Measurements from ENCODE around the gene PCDHGB1.
A peak's percentile ranks its signal among the peaks of the same experiment; 100 is the strongest.
"Not testable (repeated sequence)": the region's sequence is repeated elsewhere in the genome, so short reads cannot be mapped to it uniquely, and the experiment has no call there.

PCDHGB1 gene

DNA sequence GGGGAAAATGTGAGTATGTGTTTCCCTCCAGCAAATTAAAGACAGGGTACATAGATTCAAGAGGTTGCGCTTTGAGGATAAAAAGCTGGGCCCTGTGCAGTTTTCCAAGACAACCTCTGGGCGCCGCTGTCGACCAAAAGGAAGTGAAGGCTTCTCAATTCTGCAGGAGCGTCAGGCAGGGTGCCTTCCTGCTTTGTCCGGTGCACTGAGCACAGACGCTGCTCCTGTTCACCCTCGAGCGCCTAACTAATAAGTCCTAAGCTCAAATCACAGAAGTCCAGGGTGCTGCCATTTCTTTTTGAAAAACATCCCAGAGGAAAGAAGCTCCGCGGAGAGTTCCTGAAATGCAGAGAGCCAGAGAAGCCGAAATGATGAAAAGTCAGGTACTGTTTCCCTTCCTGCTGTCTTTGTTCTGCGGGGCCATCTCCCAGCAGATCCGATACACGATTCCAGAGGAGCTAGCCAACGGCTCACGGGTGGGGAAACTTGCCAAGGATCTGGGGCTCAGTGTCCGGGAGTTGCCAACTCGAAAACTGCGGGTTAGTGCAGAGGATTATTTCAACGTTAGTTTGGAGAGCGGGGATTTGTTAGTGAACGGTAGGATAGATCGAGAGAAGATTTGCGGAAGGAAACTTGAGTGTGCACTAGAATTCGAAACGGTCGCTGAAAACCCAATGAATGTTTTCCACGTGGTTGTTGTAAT, at the start of gene PCDHGB1:
Gene PCDHGB1 (plus strand): TSS at position 183 of the 703 bp plus-strand sequence. CDS start 162 bp downstream, at position 345.
- no peak for DNase-seq (ENCODE audit: low read depth)

DNA sequence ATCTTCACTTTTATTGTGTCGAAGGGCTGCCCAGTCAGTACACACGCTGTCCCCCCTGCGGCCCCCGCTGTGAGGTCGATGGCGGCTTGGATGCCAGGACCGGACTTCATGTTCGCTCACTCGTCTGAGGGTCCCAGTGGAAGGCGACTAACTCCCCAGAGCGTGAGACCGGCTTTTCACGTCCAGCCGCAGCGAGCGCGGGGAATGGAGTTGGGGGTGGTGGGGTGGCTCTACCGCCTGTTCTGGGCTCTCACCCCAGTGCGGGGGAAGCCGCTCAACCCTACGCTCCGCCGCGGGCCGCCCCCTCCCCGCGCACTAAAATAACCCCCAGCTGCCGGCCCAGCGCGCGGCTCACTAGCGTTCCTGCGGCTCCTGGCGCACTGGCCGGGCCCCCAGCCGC, 46.1 kb upstream of the PCDHGB1 start, which contains the start of gene SLC25A2:
Gene SLC25A2 (minus strand): TSS at position 294 of the 400 bp plus-strand sequence. CDS start 184 bp downstream, at position 110.
- DNase-seq (ENCODE audit: low read depth): no peak

DNA sequence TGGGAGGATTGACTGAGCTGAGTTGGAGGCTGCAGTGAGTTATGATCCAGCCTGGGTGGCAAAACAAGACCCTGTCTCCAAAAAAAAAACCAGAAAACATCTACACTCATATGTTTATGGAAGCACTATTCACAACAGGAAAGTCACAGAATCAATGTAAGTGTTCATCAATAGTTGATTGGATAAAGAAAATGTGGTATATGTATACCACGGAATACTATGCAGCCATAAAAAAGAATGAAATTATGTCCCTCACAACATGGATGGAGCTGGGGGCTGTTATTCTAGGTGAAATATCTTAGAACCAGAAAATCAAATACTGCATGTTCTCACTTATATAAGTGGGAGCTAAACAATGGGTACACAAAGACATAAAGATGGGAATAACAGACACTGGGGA, 43.3 kb upstream of the PCDHGB1 start:
- no peak for DNase-seq (ENCODE audit: low read depth)

DNA sequence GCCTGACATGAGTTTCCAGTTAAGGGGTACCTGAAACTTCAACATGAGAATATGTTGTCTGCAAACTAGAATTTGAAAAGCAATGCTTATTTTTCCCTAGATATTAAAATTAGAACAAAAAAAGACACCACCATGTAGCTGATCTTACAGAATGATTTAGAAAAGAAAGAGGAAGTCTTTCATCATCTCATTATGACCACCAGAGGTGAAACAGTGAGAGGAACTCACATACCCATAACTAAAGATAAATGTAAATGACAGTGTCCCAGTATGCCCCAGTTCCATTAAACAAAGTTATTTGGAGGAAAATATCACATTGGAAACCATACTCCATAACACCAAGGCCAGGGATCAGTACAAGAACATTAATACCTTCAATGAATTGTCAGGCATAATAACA, 36.2 kb upstream of the PCDHGB1 start:
- DNase-seq (ENCODE audit: low read depth): no peak

DNA sequence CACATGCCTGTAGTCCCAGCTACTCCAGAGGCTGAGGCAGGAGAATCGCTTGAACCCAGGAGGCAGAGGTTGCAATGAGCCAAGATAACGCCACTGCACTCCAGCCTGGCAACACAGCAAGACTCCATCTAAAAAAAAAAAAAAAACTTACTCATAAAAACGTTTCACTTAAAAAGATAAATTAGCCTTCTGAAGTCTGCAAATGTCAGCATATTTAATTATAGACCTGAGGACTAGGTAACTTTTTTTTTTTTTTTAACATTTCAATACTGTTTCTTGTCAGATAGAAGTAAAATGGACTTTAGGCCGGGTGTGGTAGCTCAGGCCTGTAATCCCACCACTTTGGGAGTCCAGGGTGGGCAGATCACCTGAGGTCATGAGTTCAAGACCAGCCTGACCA, 32.9 kb upstream of the PCDHGB1 start:
- DNase-seq (ENCODE audit: low read depth): not testable (repeated sequence)

DNA sequence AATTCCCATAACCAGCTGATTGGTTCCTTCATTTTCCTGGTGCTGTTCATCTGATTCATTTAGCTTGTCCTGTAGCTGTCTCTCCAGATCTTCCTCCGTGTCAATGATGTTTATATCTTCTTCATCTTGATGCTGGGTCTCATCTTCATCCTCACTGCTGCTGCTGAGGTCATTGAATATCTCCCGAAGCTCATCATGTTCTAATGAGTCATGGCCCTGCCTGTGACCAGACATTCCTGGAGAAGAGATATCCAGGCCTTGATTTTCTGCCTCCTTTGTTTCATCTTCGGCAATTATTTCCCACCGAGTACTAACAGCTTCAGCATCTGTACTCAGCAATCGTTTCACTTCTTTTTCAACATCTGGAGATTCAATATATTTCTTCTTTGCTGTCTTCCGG, 30.7 kb upstream of the PCDHGB1 start:
- no peak for DNase-seq (ENCODE audit: low read depth)

DNA sequence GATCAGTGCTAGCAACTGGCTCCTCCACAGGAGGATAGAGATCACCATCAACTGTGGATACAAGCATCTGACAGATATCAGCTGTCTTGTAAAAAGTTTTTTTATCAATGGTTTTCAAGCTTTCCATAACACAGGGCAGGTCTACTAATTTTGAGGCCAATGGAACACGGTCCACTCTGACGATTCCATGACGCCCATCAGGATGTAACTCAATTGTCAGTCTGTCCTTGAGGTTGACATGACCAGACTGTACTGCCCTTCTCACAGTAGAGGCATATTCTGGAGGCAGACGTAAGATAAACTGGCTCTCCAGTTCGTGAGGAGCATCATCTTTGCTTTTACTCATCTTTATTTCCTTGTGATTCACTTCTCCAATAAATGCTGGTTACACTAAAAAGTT, 30.2 kb upstream of the PCDHGB1 start:
- DNase-seq (ENCODE audit: low read depth): no peak

DNA sequence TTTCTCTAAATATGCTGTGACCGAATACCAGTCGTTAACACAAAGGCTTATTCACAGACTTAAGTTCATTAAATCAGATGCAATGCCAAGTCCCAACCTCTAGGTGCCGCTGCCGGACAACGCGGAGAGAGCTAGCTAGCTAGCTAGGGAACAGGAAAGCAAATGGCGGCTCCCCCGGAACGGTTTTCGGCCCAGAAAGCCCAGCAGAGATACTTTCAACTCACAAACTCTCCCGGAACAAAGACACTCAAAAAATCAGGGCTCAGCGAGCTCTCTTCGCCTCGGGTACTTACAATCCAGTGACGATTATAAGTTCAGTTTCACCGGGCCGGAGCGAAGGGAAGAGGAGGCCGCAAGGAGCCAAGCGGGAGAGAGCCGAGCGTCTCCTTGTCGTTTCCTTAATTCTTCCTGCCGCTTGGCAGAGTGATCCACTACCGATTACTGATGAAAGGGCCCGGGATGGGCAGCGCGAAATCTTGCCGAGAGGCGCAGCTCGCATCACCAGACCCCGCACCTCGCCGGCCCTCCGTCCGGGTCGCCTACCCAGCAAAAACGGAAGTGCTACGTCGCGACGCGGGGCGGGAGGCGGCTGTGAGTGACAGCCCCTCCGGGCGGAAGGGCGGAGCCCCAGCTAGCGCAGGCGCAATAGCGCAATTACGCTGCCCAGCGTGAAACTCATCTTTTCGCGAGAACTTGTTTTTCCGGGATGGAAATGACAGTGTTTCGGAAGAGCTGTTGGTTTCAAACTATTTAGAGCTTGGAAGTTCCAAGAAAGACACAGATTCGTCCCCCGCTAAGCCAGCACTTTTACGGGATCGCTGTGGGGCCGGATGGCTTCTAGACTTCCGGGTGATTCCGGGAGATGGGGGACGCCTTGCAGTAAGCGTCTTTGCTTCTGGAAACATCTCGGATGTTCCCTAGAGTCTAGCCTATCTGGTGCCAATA, 29.4 kb upstream of the PCDHGB1 start, which contains the start of gene TAF7:
Gene TAF7 (minus strand): TSS at position 560 of the 945 bp plus-strand sequence. CDS start 740 bp downstream, outside the sequence.
- DNase-seq (ENCODE audit: low read depth): peak; percentile 76

DNA sequence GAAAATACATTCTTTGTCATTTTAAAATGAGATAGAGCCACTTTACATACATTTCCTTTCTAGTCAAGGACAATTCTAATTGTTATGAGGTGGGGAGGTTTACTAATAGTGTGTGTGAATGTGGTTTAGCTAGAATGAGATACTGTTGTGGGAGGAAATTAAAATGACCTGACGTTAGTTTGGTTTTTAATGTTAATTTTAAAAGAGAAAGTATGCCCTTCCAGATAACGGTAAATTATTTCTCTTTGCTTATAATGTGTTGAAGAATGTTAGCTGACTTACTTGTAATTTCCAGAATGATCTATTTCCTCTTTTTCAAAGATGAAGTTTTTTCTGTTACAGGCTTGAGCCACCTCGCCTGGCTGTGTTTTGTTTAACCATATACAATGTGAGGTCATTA, 27.6 kb upstream of the PCDHGB1 start:
- DNase-seq (ENCODE audit: low read depth): no peak

DNA sequence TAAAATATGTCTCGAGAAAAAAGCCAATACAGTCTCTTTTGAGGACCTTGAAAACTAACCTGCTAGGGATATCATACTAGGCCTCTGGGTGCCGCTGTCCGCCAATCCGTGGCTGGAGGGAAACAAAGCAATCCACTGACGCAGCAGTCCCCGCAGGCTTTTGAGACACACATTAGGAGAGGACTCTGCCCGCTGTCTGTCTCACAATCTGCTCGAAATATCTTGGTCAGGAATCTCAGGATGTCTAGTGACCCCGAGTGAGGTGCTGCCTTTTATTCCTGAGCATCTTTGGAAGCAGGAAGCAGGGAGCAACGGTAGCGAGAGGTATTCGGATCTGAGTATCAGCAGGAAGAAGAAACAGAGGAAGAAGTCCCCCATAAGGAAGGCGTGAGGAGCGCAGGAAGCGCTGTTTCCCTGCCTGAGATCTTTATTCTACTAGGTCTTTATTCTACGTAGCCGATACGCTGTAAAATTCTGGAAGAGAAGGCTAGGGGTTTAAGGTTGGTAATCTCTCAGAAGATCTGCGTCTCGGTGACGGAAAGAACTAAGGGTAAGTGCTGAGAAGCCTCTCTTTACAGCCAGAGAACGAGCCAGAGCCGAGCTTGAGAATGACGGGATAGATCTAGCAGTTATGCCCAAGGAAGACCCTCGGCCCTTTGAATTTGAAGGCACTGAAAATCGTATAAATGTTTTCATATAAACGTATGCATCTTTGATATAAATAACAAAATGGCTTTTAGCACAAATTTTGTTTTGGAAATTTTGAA, 23.6 kb upstream of the PCDHGB1 start:
- no peak for DNase-seq (ENCODE audit: low read depth)

DNA sequence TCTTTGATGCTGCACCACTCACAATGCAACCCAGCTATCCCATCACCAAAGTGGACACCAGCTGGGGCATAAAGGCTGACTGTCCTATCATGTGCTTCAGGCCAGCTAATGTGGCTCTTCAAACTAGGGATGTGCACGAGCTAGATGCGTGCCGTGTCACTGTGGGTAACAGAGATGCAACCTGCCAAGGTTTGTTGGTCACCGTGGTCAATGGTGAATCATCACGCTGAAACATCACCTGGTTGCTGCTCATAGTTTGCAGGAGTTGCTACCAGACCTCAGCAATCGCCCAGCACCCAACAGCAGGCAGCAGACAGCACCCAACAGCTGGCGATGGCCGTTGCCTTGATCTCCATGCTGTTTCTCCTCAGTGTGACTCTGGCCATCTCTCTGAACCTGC, 21.7 kb upstream of the PCDHGB1 start:
- DNase-seq (ENCODE audit: low read depth): no peak

DNA sequence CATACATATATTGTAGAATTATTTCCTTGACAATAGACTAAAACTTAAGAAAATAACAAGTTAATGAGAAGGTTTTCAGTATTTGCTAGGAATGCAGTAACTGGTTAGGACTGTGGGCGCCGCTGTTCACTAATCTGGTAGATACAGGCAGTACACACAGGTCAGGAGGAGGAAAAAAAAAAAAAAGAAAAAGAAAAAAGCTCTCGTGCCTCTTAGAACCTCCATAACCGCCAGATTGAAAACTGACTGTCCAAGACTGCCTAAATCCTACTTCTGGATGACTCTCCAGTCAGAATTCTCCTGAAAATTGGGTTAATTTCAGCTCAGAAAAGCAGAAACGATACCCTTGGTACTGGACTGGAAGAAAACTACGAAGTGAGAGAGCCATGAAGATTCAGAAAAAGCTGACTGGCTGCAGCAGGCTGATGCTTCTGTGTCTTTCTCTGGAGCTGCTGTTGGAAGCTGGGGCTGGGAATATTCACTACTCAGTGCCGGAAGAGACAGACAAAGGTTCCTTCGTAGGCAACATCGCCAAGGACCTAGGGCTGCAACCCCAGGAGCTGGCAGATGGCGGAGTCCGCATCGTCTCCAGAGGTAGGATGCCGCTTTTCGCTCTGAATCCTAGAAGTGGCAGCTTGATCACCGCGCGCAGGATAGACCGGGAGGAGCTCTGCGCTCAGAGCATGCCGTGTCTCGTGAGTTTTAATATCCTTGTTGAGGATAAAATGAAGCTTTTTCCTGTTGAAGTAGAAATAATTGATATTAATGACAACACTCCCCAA, 19.4 kb upstream of the PCDHGB1 start, which contains the start of gene PCDHGA1:
Gene PCDHGA1 (plus strand): TSS at position 216 of the 782 bp plus-strand sequence.
- no peak for DNase-seq (ENCODE audit: low read depth)

DNA sequence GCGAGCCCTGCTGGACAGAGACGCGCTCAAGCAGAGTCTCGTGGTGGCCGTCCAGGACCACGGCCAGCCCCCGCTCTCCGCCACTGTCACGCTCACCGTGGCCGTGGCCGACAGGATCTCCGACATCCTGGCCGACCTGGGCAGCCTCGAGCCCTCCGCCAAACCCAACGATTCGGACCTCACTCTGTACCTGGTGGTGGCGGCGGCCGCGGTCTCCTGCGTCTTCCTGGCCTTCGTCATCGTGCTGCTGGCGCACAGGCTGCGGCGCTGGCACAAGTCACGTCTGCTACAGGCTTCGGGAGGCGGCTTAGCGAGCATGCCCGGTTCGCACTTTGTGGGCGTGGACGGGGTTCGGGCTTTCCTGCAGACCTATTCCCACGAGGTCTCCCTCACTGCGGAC, 17.3 kb upstream of the PCDHGB1 start:
- not testable (repeated sequence) for DNase-seq (ENCODE audit: low read depth)

DNA sequence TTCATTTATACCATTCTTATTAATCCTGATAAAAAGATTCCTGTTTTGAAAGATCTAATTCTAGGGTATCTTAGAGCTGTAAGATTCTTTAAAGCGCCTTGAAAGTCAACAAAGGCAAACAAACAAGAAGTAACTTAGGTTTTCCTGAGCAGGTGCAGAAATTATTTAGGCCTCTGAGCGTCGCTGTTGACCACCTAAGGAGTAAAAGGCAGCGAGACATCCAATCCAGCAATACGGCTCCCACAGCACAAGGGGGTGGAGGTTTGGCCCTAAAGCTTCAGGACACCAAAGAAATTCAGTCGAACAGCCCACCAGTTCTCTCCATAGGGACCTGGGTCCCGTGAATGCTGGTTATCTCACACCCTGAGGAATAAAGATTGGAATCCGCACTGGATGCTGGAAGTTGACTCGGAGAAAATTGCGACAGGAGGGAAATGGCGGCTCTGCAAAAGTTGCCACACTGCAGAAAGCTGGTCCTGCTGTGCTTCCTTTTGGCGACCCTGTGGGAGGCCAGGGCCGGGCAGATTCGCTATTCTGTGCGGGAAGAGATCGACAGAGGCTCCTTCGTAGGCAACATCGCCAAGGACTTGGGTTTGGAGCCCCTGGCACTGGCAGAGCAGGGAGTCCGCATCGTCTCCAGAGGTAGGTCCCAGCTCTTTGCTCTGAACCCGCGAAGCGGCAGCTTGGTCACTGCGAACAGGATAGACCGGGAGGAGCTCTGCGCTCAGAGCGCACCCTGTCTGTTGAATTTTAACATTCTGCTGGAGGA, 11.2 kb upstream of the PCDHGB1 start, which contains the start of gene PCDHGA2:
Gene PCDHGA2 (plus strand): TSS at position 223 of the 769 bp plus-strand sequence.
- DNase-seq (ENCODE audit: low read depth): no peak

DNA sequence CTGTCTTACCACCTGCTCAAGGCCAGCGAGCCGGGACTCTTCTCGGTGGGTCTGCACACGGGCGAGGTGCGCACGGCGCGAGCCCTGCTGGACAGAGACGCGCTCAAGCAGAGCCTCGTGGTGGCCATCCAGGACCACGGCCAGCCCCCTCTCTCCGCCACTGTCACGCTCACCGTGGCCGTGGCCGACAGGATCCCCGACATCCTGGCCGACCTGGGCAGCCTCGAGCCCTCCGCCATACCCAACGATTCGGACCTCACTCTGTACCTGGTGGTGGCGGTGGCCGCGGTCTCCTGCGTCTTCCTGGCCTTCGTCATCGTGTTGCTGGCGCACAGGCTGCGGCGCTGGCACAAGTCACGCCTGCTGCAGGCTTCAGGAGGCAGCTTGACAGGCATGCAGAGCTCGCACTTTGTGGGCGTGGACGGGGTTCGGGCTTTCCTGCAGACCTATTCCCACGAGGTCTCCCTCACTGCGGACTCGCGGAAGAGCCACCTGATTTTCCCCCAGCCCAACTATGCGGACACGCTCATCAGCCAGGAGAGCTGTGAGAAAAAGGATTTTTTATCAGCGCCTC, 9.0 kb upstream of the PCDHGB1 start:
- DNase-seq (ENCODE audit: low read depth): not testable (repeated sequence)

DNA sequence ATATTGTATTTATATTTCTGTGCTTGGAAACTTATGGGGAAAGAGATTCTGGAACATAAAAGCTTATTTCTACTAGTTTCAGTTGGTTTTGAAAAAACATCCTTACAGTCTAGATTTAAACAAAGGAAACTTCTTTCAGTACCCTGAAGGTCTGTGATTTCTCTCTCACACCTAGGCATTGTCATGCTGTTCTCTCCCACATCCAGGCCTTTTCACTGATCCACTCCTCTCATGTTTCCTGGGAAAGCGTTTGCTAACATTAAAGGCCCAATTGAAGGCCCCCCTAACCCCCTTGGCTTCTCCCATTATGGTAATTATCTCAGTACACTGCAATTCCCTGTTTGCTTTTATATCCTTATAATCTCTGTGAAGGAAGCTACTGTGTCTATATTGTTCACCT, 7.1 kb upstream of the PCDHGB1 start:
- no peak for DNase-seq (ENCODE audit: low read depth)

DNA sequence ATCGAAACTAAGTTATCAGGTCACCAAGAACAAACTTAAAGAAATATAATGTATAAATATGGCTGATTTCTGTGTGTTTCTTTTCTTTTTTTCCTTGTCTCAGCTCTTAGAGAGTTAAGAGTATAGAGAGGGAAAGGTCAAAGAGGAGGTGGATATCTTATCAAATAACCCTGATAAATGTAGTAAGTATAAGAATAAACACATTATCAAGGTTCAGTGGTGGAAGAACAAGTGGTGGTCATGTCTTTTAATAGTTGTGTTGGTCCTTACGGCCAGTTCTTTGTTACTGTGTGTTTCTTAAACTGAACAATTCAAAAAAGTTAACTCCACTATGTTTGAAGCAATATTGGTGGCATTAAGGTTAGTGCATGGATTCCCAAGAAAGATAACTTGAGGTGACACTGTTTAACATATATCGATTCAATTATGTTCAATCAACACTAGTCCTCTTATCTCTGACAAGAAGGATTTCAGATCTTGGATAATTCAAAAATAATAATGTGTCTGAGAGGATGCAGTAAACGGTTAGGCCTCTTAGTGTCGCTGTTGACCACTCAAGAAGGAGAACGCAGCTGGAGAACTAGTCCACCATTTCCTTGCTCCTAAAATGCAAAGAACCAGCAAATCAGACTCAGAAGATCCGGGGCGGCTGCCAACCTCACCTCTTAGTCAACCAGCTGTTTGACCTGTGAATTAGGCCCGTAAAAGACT, 6.5 kb upstream of the PCDHGB1 start, which contains the start of gene PCDHGA3:
Gene PCDHGA3 (plus strand): TSS at position 588 of the 711 bp plus-strand sequence. CDS start 205 bp downstream, outside the sequence.
- no peak for DNase-seq (ENCODE audit: low read depth)

DNA sequence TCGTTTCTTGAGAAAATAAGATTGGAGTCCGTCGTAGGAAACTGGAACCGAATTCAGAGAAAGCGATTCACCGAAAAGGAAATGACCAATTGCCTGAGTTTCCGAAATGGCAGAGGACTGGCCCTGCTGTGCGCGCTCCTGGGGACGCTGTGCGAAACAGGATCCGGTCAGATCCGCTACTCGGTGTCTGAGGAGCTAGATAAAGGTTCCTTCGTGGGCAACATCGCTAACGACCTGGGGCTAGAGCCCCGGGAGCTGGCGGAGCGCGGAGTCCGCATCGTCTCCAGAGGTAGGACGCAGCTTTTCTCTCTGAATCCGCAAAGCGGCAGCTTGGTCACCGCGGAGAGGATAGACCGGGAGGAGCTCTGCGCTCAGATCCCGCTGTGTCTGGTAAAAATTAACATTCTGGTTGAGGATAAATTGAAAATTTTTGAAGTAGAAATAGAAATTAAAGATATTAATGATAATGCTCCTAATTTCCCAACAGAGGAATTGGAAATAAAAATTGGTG, 5.9 kb upstream of the PCDHGB1 start:
- no peak for DNase-seq (ENCODE audit: low read depth)

DNA sequence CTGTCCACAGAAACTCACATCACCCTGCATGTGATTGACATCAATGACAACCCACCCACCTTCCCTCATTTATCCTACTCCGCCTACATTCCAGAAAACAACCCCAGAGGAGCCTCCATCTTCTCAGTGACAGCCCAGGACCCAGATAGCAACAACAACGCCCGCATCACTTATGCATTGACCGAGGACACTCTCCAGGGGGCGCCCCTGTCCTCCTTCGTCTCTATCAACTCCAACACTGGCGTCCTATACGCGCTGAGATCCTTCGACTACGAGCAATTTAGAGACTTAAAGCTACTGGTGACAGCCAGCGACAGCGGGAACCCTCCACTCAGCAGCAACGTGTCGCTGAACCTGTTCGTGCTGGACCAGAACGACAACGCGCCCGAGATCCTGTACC, 4.6 kb upstream of the PCDHGB1 start:
- DNase-seq (ENCODE audit: low read depth): no peak
